ENCODE measurements around the gene UNCX. TPM values are rescaled to one million over a fixed set of nuclear protein-coding genes. Genes with fewer than 3 reads are reported as not detected.

The UNCX gene
- total and polyA plus RNA-seq, 2 experiments from 2014 or later: 6.7 to 11.8 TPM

GRCh38 chr7:1255817-1256340 lies 23.2 kb downstream of the UNCX start:
- TF ChIP-seq CTCF (IDR thresholded peaks at IDR 0.05; ENCODE audit: low read depth, low read length): no peak
- Histone ChIP-seq H3K27ac (no peak overlapping the region), H3K9me3 (ENCODE audit: low read depth) (no peaks in the 10 kb centered on the region), H3K4me1 (ENCODE audit: low read depth) (no peaks in the 10 kb centered on the region), H3K4me3 (no peak overlapping the region), H3K27me3 (peaks cover 27% of the 10 kb centered on the region), H3K36me3 (no peaks in the 10 kb centered on the region)
- DNase-seq (ENCODE audit: low read depth in 1 of 2, low spot score in 1 of 2): no peak

- Histone ChIP-seq H3K27me3 (peaks cover 20% of the 10 kb centered on the region), H3K9me3 (ENCODE audit: low read depth) (no peaks in the 10 kb centered on the region), H3K27ac (no peak overlapping the region), H3K4me1 (ENCODE audit: low read depth) (no peaks in the 10 kb centered on the region), H3K36me3 (no peaks in the 10 kb centered on the region), H3K4me3 (no peak overlapping the region)
- no peak for DNase-seq (ENCODE audit: low read depth in 1 of 2, low spot score in 1 of 2)
- no peak for TF ChIP-seq CTCF (IDR thresholded peaks at IDR 0.05; ENCODE audit: low read depth, low read length)
Measured at GRCh38 chr7:1256621-1257020, 23.9 kb downstream of the UNCX start.

- Histone ChIP-seq H3K4me3 (no peak overlapping the region), H3K36me3 (no peaks in the 10 kb centered on the region), H3K9me3 (ENCODE audit: low read depth) (no peaks in the 10 kb centered on the region), H3K4me1 (ENCODE audit: low read depth) (no peaks in the 10 kb centered on the region), H3K27ac (no peak overlapping the region), H3K27me3 (peaks cover 20% of the 10 kb centered on the region)
- no peak for DNase-seq (ENCODE audit: low read depth in 1 of 2, low spot score in 1 of 2)
- TF ChIP-seq CTCF (IDR thresholded peaks at IDR 0.05; ENCODE audit: low read depth, low read length): no peak
Measured at GRCh38 chr7:1257221-1257620, 24.5 kb downstream of the UNCX start.

GRCh38 chr7:1257863-1258262 lies 25.2 kb downstream of the UNCX start:
- no peak for DNase-seq (ENCODE audit: low read depth in 1 of 2, low spot score in 1 of 2)
- Histone ChIP-seq H3K9me3 (ENCODE audit: low read depth) (no peaks in the 10 kb centered on the region), H3K27me3 (peaks cover 16% of the 10 kb centered on the region)

GRCh38 chr7:1259621-1260243 lies 27.1 kb downstream of the UNCX start:
- no peak overlapping the region for H3K27ac ChIP-seq
- no peak overlapping the region for H3K4me3 ChIP-seq
- H3K9me3 ChIP-seq (ENCODE audit: low read depth): no peaks in the 10 kb centered on the region
- peaks cover 22% of the 10 kb centered on the region for H3K27me3 ChIP-seq
- no peaks in the 10 kb centered on the region for H3K4me1 ChIP-seq (ENCODE audit: low read depth)
- no peak for TF ChIP-seq CTCF (IDR thresholded peaks at IDR 0.05; ENCODE audit: low read depth, low read length)
- no peaks in the 10 kb centered on the region for H3K36me3 ChIP-seq
- no peak for DNase-seq (ENCODE audit: low read depth in 1 of 2, low spot score in 1 of 2)

More at GRCh38 chr7:1257863-1258262, 25.2 kb downstream of the UNCX start:
- no peak overlapping the region for H3K4me3 ChIP-seq
- no peaks in the 10 kb centered on the region for H3K36me3 ChIP-seq
- H3K4me1 ChIP-seq (ENCODE audit: low read depth): no peaks in the 10 kb centered on the region
- TF ChIP-seq CTCF (IDR thresholded peaks at IDR 0.05; ENCODE audit: low read depth, low read length): no peak
- H3K27ac ChIP-seq: no peak overlapping the region

All from cardiac muscle cell (in vitro differentiated cells and primary cell).